Retinal pigment epithelial cell (primary cell): ENCODE data around the gene OR14K1.
"Not testable (repeated sequence)": the region's sequence is repeated elsewhere in the genome, so short reads cannot be mapped to it uniquely, and the experiment has no call there.

ENCODE experiments used
- DNase-seq: peaks from one replicate; pipeline ENCODE4 v3.0.0-alpha.2; 2010; ENCODE audit warnings: low read depth
- H3K4me3 ChIP-seq: 2 replicates; pipeline ENCODE4 v1.5.1; 2011; ENCODE audit warnings: mild to moderate bottlenecking, low read length, control low read depth, moderate library complexity
- TF ChIP-seq, protein P1 (sequence below): conservative IDR thresholded peaks from 2 replicates; pipeline ENCODE4 v1.5.1; 2011; ENCODE audit warnings: low read depth, low read length, control low read depth, inconsistent platforms

OR14K1 gene, protein sequence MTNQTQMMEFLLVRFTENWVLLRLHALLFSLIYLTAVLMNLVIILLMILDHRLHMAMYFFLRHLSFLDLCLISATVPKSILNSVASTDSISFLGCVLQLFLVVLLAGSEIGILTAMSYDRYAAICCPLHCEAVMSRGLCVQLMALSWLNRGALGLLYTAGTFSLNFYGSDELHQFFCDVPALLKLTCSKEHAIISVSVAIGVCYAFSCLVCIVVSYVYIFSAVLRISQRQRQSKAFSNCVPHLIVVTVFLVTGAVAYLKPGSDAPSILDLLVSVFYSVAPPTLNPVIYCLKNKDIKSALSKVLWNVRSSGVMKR

DNA sequence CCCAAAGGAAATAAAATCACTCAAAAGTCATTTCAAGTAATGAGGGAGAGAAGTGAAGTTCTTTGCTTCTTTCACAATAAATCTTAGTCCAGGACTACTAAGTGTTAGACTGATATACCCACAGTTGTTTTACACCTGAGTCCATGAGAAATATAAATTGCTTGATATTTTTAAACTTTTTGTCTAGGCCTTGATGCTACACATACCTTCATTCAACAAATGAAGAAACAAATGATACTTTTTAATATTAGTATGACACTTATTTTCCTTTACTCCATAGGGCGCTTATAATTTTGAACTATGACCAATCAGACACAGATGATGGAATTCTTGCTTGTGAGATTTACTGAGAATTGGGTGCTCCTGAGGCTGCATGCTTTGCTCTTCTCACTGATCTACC is at the start of gene OR14K1:
TSS of gene OR14K1 (plus strand) at position 301 of the 400 bp plus-strand sequence. CDS start at position 301, 0 bp downstream.
- TF ChIP-seq, protein P1, sequence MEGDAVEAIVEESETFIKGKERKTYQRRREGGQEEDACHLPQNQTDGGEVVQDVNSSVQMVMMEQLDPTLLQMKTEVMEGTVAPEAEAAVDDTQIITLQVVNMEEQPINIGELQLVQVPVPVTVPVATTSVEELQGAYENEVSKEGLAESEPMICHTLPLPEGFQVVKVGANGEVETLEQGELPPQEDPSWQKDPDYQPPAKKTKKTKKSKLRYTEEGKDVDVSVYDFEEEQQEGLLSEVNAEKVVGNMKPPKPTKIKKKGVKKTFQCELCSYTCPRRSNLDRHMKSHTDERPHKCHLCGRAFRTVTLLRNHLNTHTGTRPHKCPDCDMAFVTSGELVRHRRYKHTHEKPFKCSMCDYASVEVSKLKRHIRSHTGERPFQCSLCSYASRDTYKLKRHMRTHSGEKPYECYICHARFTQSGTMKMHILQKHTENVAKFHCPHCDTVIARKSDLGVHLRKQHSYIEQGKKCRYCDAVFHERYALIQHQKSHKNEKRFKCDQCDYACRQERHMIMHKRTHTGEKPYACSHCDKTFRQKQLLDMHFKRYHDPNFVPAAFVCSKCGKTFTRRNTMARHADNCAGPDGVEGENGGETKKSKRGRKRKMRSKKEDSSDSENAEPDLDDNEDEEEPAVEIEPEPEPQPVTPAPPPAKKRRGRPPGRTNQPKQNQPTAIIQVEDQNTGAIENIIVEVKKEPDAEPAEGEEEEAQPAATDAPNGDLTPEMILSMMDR: no peak
- no peak within 1 kb of the TSS for H3K4me3 ChIP-seq
- DNase-seq: no peak

DNA sequence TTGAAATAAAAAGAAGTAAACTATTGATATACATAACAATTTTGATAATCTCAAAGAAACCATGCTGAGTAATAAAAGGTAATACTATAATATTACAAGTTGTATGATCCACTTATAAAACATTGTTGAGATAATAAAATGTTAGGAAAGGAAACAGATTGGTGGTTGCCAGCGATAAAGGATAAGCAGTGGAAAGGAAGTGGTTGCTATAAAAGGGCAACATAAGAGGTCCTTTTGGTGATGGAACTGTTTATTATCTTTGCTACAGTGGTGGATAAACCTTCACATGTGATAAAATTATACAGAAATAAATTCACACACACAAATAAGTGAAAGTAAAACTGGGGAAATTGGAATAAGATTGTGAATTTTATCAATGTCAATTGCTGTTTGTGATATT is 37.1 kb upstream of the OR14K1 start:
- TF ChIP-seq, protein P1: no peak
- DNase-seq: no peak
- no peak overlapping the region for H3K4me3 ChIP-seq

DNA sequence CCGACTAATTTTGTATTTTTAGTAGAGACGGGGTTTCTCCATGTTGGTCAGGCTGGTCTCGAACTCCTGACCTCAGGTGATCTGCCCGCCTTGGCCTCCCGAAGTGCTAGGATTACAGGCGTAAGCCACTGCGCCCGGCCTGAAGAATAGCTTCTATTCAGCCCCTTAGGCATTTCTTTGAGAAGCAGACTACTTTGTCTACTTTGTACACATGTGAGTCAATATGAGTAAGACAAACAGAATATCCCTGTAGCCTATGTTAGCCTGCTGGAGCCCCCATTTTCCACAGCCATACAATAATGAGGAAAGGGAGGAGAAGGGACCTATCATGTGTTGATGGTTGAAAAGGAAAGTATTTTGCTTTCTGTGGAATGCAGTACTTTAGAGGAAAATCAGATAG is 27.7 kb upstream of the OR14K1 start:
- not testable (repeated sequence) for H3K4me3 ChIP-seq, DNase-seq

DNA sequence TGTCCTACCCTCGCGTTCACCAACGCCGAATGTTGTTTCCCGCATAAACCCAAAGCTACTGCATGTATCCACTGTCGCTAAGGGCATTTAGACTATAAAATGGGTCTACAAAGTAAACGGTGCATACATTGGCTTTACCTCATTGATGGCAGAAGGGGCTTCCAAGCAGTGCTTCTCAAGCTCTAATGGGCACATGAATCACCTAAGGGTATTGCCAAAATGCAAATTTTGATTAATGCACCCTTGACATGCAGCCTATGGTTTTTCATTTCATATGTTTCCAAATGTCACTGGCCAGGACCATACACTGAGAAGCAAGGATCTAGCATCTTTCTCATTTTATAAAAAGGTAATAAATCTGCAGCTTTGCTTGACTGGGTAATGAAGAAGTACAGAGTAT is 24.7 kb upstream of the OR14K1 start:
- TF ChIP-seq, protein P1: no peak
- DNase-seq: no peak
- H3K4me3 ChIP-seq: no peak overlapping the region

DNA sequence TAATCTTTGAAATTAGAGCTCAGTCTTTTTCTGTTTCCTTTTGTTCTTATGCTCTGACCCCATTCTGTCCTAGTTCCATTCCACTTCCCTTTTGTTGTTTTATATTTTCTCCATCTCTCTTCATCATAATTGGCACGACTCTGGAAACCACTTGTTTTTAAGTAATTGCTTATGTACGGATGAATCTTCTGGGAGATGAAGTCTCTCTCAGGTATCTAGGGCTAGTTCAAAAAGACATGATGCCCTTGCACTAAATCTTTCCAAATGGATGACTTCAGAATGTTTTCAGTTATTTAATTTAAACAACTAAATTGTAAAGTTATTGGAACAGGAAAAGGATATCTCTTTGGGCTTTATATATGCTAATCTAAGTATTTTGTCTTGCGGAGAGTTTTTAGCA is 21.9 kb upstream of the OR14K1 start, which contains the start of gene OR6F1:
TSS of gene OR6F1 (minus strand) at position 101 of the 400 bp plus-strand sequence. CDS start 3,891 bp downstream, outside the sequence.
- no peak within 1 kb of the TSS for H3K4me3 ChIP-seq
- TF ChIP-seq, protein P1: no peak
- no peak for DNase-seq

DNA sequence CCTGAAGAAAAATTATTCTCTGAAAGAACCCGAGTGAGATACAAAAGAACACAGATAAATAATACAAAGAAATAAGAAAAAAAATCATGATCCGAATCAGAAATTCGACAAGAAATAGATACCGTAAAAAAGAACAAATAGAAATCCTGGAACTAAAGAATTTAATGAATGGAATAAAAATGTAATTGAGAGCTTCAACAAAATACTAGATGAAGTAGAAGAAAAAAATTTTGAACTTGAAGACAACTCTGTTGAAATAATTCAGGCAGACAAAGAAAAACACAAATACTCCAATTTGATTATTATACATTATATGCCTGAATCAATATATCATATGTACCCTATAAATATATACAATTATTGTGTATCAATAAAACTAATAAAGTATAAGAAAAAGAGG is 17.2 kb upstream of the OR14K1 start:
- TF ChIP-seq, protein P1: no peak
- no peak overlapping the region for H3K4me3 ChIP-seq
- no peak for DNase-seq

DNA sequence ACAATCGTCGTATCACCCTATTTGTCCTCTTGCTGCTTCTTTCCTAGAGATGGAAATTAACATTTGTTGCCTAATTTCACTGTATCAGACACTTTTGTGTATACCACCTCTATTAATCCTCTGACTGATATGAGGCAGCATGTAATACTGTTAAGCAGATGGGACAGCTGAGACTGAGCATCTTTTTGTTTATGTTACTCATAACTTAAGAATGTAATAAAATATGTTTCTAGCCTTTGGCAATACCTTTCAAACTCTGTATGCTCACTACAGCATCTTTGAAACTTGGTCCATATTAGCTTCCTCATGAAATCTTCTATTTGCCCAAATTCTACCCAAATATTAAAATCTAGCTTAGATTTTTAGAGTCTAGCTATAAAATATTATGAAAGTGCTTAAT is 2.3 kb downstream of the OR14K1 start:
- DNase-seq: no peak
- no peak overlapping the region for H3K4me3 ChIP-seq

More for the DNA sequence above, 2.3 kb downstream of the OR14K1 start:
- TF ChIP-seq, protein P1: no peak
